Thyroid gland (tissue), 4 donors: ENCODE measurements around the gene ALDH4A1.

Experiments
- POLR2A ChIP-seq, 2 donors: fragments of 450-650 bp; IDR thresholded peaks; one replicate each; pipeline ENCODE4 v1.6.1; 2017; ENCODE audit warnings: antibody characterized with exemption in 2 of 2, mild to moderate bottlenecking in 2 of 2, moderate library complexity in 1 of 2
- TF ChIP-seq, protein P1 (sequence below), 6 experiments: fragments of 200-600 bp in 3 of 6; fragments of 450-650 bp in 3 of 6; sonication (generic) in 3 of 6; IDR thresholded peaks; one replicate each; pipeline ENCODE4 v1.5.1; 2016 to 2019; ENCODE audit warnings: antibody characterized with exemption in 6 of 6, mild to moderate bottlenecking in 2 of 6, inconsistent platforms in 1 of 6, moderate library complexity in 1 of 6

DNA sequence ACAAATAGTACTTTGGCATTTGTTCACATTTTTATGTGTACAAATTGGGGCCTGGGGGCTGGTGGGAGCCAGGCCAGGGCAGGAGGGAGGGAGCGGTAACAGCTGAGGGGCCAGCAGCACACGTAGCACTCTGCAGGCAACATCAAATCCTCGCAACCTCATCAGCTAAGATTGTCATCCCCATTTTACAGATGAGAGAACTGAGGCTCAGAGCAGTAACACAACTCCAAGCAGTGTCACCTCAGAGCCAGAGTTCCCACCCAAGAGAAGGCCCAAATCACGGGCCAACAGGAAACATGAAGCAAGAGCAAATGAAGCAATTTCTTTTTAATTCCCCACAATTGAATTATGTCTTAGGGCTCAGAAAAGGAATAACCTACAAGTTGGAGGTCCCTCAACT lies 40.0 kb upstream of the ALDH4A1 start:
- TF ChIP-seq, protein P1, sequence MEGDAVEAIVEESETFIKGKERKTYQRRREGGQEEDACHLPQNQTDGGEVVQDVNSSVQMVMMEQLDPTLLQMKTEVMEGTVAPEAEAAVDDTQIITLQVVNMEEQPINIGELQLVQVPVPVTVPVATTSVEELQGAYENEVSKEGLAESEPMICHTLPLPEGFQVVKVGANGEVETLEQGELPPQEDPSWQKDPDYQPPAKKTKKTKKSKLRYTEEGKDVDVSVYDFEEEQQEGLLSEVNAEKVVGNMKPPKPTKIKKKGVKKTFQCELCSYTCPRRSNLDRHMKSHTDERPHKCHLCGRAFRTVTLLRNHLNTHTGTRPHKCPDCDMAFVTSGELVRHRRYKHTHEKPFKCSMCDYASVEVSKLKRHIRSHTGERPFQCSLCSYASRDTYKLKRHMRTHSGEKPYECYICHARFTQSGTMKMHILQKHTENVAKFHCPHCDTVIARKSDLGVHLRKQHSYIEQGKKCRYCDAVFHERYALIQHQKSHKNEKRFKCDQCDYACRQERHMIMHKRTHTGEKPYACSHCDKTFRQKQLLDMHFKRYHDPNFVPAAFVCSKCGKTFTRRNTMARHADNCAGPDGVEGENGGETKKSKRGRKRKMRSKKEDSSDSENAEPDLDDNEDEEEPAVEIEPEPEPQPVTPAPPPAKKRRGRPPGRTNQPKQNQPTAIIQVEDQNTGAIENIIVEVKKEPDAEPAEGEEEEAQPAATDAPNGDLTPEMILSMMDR (IDR thresholded peaks at IDR 0.05): no peak
- TF ChIP-seq POLR2A (IDR thresholded peaks at IDR 0.05): no peak
